SK-N-MC (cell line): ENCODE measurements around the gene CDK5R1.

Experiments
- DNase-seq: peaks from one replicate; pipeline ENCODE4 v3.0.0-alpha.2; 2011; ENCODE audit warnings: low read depth, low spot score
- H3K27ac ChIP-seq: fragments of 200-600 bp; sonication (generic); 2 replicates; pipeline ENCODE4 v1.5.1; 2016; ENCODE audit warnings: mixed run types
- H3K36me3 ChIP-seq: fragments of 200-600 bp; sonication (generic); 2 replicates; pipeline ENCODE4 v1.6.1; 2017; ENCODE audit warnings: antibody characterized with exemption, low read length, mixed read lengths; ENCODE audit not compliant: insufficient read depth
- H3K4me3 ChIP-seq: fragments of 200-600 bp; sonication (generic); 2 replicates; pipeline ENCODE4 v1.5.1; 2016
- H3K9ac ChIP-seq: fragments of 200-600 bp; sonication (generic); 2 replicates; pipeline ENCODE4 v1.8.0; 2017; ENCODE audit warnings: mixed run types, mixed read lengths; ENCODE audit not compliant: insufficient read length
- H3K9me3 ChIP-seq: fragments of 200-600 bp; sonication (generic); 2 replicates; pipeline ENCODE4 v1.6.1; 2017; ENCODE audit warnings: low read depth, mild to moderate bottlenecking, antibody characterized with exemption, low read length, moderate library complexity, mixed read lengths
- EZH2 ChIP-seq: fragments of 200-600 bp; sonication (generic); IDR thresholded peaks from one replicate; pipeline ENCODE4 v1.6.1; 2017; ENCODE audit warnings: antibody characterized with exemption
- FOXP2 ChIP-seq: optimal IDR thresholded peaks from 2 replicates; pipeline ENCODE3; 2011; ENCODE audit warnings: mild to moderate bottlenecking, moderate library complexity; ENCODE audit not compliant: insufficient read depth; ENCODE audit errors: extremely low read length, control extremely low read depth
- POLR2AphosphoS5 ChIP-seq: IDR thresholded peaks from 2 replicates; pipeline ENCODE4 v1.6.1; 2012; ENCODE audit warnings: mild to moderate bottlenecking, low read depth, low read length, borderline replicate concordance

Gene CDK5R1

GRCh38 chr17:32516450-32516849 is 29.7 kb downstream of the CDK5R1 start:
- TF ChIP-seq EZH2: no peak
- TF ChIP-seq POLR2AphosphoS5: no peak
- TF ChIP-seq FOXP2: no peak
- no peaks in the 10 kb centered on the region for H3K36me3 ChIP-seq
- no peaks in the 10 kb centered on the region for H3K9me3 ChIP-seq
- no peak overlapping the region for H3K27ac ChIP-seq
- no peak overlapping the region for H3K9ac ChIP-seq
- H3K4me3 ChIP-seq: no peak overlapping the region
- DNase-seq: no peak

GRCh38 chr17:32516940-32517701 is 30.3 kb downstream of the CDK5R1 start:
- no peak for DNase-seq
- H3K27ac ChIP-seq: no peak overlapping the region

DNA sequence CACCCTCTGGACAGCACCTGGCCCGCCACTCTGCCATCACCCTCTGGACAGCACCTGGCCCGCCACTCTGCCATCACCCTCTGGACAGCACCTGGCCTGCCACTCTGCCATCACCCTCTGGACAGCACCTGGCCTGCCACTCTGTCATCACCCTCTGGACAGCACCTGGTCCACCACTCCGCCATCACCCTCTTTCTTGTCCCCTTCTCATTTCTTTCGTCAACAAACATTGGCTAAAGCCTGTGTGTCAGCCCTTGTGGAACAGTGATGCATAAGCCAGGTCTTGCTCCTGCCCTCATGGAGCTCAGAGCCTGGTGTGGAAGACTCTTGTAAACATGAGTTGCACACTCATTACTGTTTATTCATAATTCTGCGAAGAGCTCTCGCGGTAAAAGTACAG is 31.2 kb downstream of the CDK5R1 start:
- no peaks in the 10 kb centered on the region for H3K36me3 ChIP-seq
- H3K4me3 ChIP-seq: no peak overlapping the region
- H3K9me3 ChIP-seq: no peaks in the 10 kb centered on the region
- DNase-seq: no peak
- no peak overlapping the region for H3K27ac ChIP-seq
- no peak overlapping the region for H3K9ac ChIP-seq
- no peak for TF ChIP-seq POLR2AphosphoS5
- no peak for TF ChIP-seq EZH2
- no peak for TF ChIP-seq FOXP2

More at GRCh38 chr17:32516940-32517701, 30.3 kb downstream of the CDK5R1 start:
- Histone ChIP-seq H3K9me3 (no peaks in the 10 kb centered on the region), H3K4me3 (no peak overlapping the region), H3K9ac (no peak overlapping the region), H3K36me3 (no peaks in the 10 kb centered on the region)
- TF ChIP-seq EZH2 (no peak), POLR2AphosphoS5 (no peak), FOXP2 (no peak)

GRCh38 chr17:32518646-32519227 is 31.9 kb downstream of the CDK5R1 start:
- H3K36me3 ChIP-seq: no peaks in the 10 kb centered on the region
- DNase-seq: no peak
- TF ChIP-seq FOXP2 (no peak), EZH2 (no peak), POLR2AphosphoS5 (no peak)
- no peaks in the 10 kb centered on the region for H3K9me3 ChIP-seq
- H3K9ac ChIP-seq: peak overlapping the region; percentile 51
- H3K4me3 ChIP-seq: peak overlapping the region; percentile 76
- H3K27ac ChIP-seq: peak overlapping the region; percentile 10; the same call in 1 of the 2 replicates

GRCh38 chr17:32519228-32520103 is 32.7 kb downstream of the CDK5R1 start:
- Histone ChIP-seq H3K27ac (peak overlapping the region; percentile 78), H3K9ac (peak overlapping the region; percentile 51), H3K4me3 (peak overlapping the region; percentile 76), H3K9me3 (no peaks in the 10 kb centered on the region), H3K36me3 (no peaks in the 10 kb centered on the region)
- no peak for DNase-seq
- TF ChIP-seq POLR2AphosphoS5 (no peak), FOXP2 (no peak), EZH2 (no peak)

- Histone ChIP-seq H3K36me3 (no peaks in the 10 kb centered on the region), H3K27ac (peak overlapping the region; percentile 78), H3K9me3 (no peaks in the 10 kb centered on the region), H3K4me3 (peak overlapping the region; percentile 76), H3K9ac (peak overlapping the region; percentile 51)
- TF ChIP-seq EZH2 (no peak), FOXP2 (no peak), POLR2AphosphoS5 (no peak)
- no peak for DNase-seq
Measured at GRCh38 chr17:32520104-32520701, 33.4 kb downstream of the CDK5R1 start.

DNA sequence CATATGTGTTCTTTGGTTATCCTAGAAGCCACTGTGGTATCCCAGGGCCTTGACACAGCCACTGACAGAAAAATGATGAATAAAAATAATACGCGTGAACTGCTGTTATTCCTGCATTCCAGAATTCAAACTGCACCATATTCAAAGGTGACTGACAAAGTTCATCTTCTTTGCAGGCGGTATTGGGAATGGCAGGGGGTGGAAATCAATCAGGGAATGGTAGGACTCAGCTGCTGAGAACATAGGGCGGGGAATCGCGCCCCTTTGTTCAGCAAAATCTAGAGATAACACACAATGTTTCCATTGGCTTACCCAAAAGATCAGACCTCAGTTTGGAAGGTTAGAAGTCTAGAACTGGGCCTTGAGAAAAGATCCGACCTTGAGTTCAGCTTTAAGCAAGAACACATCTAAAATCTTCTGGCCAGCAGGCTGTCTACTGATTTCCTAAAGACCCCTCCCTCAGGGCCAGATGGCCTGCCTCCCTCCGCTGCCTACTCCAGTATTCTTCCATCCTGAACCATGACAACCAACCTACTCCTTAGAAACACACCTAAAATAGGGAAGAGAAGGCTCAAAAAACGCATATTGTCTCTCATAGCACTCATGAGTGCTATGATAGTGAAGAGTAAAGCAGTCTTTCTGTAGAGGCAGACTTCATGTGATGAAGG is 34.1 kb downstream of the CDK5R1 start:
- DNase-seq: no peak
- H3K27ac ChIP-seq: no peak overlapping the region; the same call in 1 of the 2 replicates
- H3K4me3 ChIP-seq: no peak overlapping the region
- no peak for TF ChIP-seq FOXP2
- no peak for TF ChIP-seq EZH2
- TF ChIP-seq POLR2AphosphoS5: no peak
- H3K9ac ChIP-seq: no peak overlapping the region
- no peaks in the 10 kb centered on the region for H3K9me3 ChIP-seq
- no peaks in the 10 kb centered on the region for H3K36me3 ChIP-seq
